Measurements from ENCODE around the gene RFC2. TPM values are rescaled to one million over a fixed set of nuclear protein-coding genes. Genes with fewer than 3 reads are reported as not detected.
"Not testable (repeated sequence)": the region's sequence is repeated elsewhere in the genome, so short reads cannot be mapped to it uniquely, and the experiment has no call there.

Gene RFC2
- total RNA-seq, 1 donor, result 11.3 TPM

- Histone ChIP-seq H3K4me1 (ENCODE audit: insufficient read depth, low read length) (peaks cover 63% of the 10 kb centered on the region), H3K9me3 (ENCODE audit: low read depth, low read length) (no peaks in the 10 kb centered on the region), H3K27me3 (ENCODE audit: insufficient read depth, low read length) (no peaks in the 10 kb centered on the region), H3K4me3 (ENCODE audit: low read length) (no peak overlapping the region)
These were observed 32.5 kb downstream of the RFC2 start for GRCh38 chr7:74221713-74222112.

GRCh38 chr7:74220229-74220628 lies 34.0 kb downstream of the RFC2 start:
- Histone ChIP-seq H3K27me3 (ENCODE audit: insufficient read depth, low read length) (no peaks in the 10 kb centered on the region), H3K9me3 (ENCODE audit: low read depth, low read length) (no peaks in the 10 kb centered on the region), H3K4me1 (ENCODE audit: insufficient read depth, low read length) (peaks cover 63% of the 10 kb centered on the region), H3K4me3 (ENCODE audit: low read length) (no peak overlapping the region)

DNA sequence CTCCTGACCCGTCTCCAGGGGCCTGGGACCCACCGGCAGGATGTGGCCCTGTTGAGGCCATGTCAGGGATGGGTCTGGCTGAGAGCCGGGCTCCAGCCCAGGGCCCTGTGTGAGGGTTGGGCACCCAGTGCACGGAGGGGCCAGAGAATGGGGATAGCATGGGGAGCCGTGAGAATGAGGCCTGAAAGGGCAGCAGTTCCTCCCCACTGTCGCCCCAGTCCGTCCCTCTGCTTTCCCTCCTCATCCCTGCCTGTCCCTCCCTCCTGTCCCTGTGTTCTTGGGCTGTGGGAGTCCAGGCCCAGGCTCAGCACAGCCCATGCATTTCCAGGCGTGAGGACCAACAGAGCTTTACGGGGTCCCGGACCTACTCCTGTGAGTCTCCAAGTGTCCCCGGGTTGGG lies 34.8 kb downstream of the RFC2 start:
- Histone ChIP-seq H3K9me3 (ENCODE audit: low read depth, low read length) (no peaks in the 10 kb centered on the region), H3K4me3 (ENCODE audit: low read length) (no peak overlapping the region), H3K4me1 (ENCODE audit: insufficient read depth, low read length) (peaks cover 61% of the 10 kb centered on the region), H3K27me3 (ENCODE audit: insufficient read depth, low read length) (no peaks in the 10 kb centered on the region)

DNA sequence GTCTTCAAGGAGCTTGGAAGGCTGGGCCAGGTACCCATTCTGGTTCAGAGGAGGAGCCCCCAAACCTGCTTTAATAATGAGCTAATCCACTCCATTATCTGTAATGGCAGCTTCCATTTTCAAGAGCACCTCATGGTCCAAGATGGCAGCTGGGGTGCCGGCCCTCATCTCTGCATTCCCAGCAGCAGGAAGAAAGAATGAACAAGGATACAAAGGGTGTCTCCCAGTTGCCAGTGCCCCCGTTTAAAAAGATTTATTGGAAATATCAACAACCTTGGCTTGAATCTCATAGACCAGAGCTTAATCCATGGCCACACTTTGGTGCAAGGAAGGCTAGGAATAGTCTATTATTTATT lies 35.9 kb downstream of the RFC2 start:
- Histone ChIP-seq H3K4me1 (ENCODE audit: insufficient read depth, low read length) (peaks cover 62% of the 10 kb centered on the region), H3K4me3 (ENCODE audit: low read length) (no peak overlapping the region), H3K9me3 (ENCODE audit: low read depth, low read length) (no peaks in the 10 kb centered on the region), H3K27me3 (ENCODE audit: insufficient read depth, low read length) (no peaks in the 10 kb centered on the region)

GRCh38 chr7:74217455-74218342 lies 36.5 kb downstream of the RFC2 start:
- no peaks in the 10 kb centered on the region for H3K27me3 ChIP-seq (ENCODE audit: insufficient read depth, low read length)
- H3K9me3 ChIP-seq (ENCODE audit: low read depth, low read length), result no peaks in the 10 kb centered on the region
- peaks cover 68% of the 10 kb centered on the region for H3K4me1 ChIP-seq (ENCODE audit: insufficient read depth, low read length)
- H3K4me3 ChIP-seq (ENCODE audit: low read length), result no peak overlapping the region

DNA sequence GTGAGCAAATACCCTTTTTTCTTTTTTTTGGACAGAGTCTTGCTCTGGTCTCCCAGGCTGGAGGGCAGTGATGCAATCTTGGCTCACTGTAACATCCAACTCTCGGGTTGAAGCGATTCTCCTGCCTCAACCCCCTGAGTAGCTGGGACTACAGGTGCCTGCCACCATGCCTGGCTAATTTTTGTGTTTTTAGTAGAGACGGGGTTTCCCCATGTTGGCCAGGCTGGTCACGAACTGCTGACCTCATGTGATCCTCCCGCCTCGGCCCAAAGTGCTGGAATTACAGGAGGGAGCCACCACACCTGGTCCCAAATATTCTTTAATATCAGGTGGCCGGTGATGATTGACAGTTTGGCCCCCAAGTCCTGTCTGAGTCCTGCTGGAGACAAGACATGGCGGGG lies 37.8 kb downstream of the RFC2 start:
- no peaks in the 10 kb centered on the region for H3K9me3 ChIP-seq (ENCODE audit: low read depth, low read length)
- H3K27me3 ChIP-seq (ENCODE audit: insufficient read depth, low read length), result no peaks in the 10 kb centered on the region
- H3K4me1 ChIP-seq (ENCODE audit: insufficient read depth, low read length), result peaks cover 79% of the 10 kb centered on the region
- no peak overlapping the region for H3K4me3 ChIP-seq (ENCODE audit: low read length)

GRCh38 chr7:74215921-74216320 lies 38.3 kb downstream of the RFC2 start:
- Histone ChIP-seq H3K9me3 (ENCODE audit: low read depth, low read length) (no peaks in the 10 kb centered on the region), H3K4me1 (ENCODE audit: insufficient read depth, low read length) (peaks cover 79% of the 10 kb centered on the region), H3K4me3 (ENCODE audit: low read length) (no peak overlapping the region), H3K27me3 (ENCODE audit: insufficient read depth, low read length) (no peaks in the 10 kb centered on the region)

- Histone ChIP-seq H3K27me3 (ENCODE audit: insufficient read depth, low read length) (no peaks in the 10 kb centered on the region), H3K4me3 (ENCODE audit: low read length) (no peak overlapping the region), H3K4me1 (ENCODE audit: insufficient read depth, low read length) (peaks cover 79% of the 10 kb centered on the region), H3K9me3 (ENCODE audit: low read depth, low read length) (no peaks in the 10 kb centered on the region)
These were observed 39.2 kb downstream of the RFC2 start for GRCh38 chr7:74214816-74215630.

- no peaks in the 10 kb centered on the region for H3K9me3 ChIP-seq (ENCODE audit: low read depth, low read length)
- no peaks in the 10 kb centered on the region for H3K27me3 ChIP-seq (ENCODE audit: insufficient read depth, low read length)
- no peak overlapping the region for H3K4me3 ChIP-seq (ENCODE audit: low read length)
- H3K4me1 ChIP-seq (ENCODE audit: insufficient read depth, low read length), result peaks cover 69% of the 10 kb centered on the region
These were observed 41.5 kb downstream of the RFC2 start for GRCh38 chr7:74212661-74213060.

DNA sequence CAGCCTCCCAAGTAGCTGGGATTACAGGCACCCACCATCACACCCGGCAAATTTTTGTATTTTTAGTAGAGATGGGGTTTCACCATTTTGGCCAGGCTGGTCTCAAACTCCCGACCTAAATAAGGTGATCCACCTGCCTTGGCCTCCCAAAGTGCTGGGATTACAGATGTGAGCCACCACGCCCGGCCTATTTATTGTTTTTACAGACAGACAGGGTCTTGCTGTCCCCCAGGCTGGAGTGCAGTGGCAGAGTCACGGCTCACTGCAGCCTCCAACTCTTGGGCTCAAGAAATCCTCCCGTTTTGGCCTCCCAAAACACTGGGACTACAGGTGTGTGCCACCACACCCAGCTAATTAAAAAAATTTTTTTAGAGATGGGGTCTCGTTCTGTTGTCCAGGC lies 46.0 kb downstream of the RFC2 start:
- H3K27me3 ChIP-seq (ENCODE audit: insufficient read depth, low read length); H3K9me3 ChIP-seq (ENCODE audit: low read depth, low read length); H3K4me3 ChIP-seq (ENCODE audit: low read length): not testable (repeated sequence)
- peaks cover 58% of the 10 kb centered on the region for H3K4me1 ChIP-seq (ENCODE audit: insufficient read depth, low read length)

DNA sequence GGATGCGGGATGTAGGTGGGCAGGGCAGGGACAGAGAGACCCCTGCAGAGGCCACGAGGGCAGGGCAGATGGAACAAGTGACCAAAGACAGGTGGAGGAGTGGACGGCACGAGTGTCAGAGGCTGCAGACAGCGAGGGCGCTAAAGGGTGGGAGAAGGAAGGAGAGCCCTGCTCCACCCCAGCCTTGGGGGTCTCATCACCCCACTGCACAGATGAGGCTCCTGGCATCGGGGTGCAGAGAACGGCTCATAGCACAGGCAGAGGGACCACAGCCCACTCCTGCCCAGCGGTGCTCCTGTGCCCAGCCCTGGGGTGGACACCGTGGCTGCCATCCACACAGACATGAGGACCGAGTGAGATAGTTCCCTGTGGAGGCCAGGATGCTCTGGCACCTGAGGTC lies 46.6 kb downstream of the RFC2 start:
- Histone ChIP-seq H3K4me3 (ENCODE audit: low read length) (no peak overlapping the region), H3K27me3 (ENCODE audit: insufficient read depth, low read length) (no peaks in the 10 kb centered on the region), H3K9me3 (ENCODE audit: low read depth, low read length) (no peaks in the 10 kb centered on the region), H3K4me1 (ENCODE audit: insufficient read depth, low read length) (peaks cover 58% of the 10 kb centered on the region)

DNA sequence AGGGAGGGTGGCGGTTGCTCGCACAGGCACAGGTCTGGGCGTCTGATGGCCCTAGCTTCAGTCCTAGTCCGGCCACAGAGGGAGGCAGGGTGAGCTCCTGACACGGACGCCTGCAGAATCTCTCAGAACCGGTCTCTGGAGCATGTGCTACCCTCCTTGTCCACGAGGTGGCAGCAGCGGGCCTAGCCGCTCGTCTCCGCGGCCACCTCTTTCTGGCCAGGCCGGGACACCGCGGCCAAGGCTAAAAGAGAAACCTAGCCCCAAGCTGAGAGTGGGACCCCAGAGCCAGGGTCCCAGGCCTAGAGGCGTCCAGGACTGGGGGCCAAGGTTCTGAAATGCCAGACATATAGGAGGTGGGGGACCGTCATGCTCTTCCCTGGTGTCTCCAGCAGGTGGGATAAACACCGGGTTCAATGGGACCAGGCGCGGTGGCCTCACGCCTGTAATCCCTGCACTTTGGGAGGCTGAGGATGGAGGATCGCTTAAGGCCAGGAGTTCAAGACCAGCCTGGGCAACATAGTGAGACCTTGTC lies 47.5 kb downstream of the RFC2 start:
- peaks cover 49% of the 10 kb centered on the region for H3K4me1 ChIP-seq (ENCODE audit: insufficient read depth, low read length)
- H3K4me3 ChIP-seq (ENCODE audit: low read length), result no peak overlapping the region

GRCh38 chr7:74206052-74206451 lies 48.1 kb downstream of the RFC2 start:
- not testable (repeated sequence) for H3K4me3 ChIP-seq (ENCODE audit: low read length); H3K27me3 ChIP-seq (ENCODE audit: insufficient read depth, low read length); H3K9me3 ChIP-seq (ENCODE audit: low read depth, low read length)
- peaks cover 49% of the 10 kb centered on the region for H3K4me1 ChIP-seq (ENCODE audit: insufficient read depth, low read length)

More for the DNA sequence above, 47.5 kb downstream of the RFC2 start:
- Histone ChIP-seq H3K27me3 (ENCODE audit: insufficient read depth, low read length) (no peaks in the 10 kb centered on the region), H3K9me3 (ENCODE audit: low read depth, low read length) (no peaks in the 10 kb centered on the region)

DNA sequence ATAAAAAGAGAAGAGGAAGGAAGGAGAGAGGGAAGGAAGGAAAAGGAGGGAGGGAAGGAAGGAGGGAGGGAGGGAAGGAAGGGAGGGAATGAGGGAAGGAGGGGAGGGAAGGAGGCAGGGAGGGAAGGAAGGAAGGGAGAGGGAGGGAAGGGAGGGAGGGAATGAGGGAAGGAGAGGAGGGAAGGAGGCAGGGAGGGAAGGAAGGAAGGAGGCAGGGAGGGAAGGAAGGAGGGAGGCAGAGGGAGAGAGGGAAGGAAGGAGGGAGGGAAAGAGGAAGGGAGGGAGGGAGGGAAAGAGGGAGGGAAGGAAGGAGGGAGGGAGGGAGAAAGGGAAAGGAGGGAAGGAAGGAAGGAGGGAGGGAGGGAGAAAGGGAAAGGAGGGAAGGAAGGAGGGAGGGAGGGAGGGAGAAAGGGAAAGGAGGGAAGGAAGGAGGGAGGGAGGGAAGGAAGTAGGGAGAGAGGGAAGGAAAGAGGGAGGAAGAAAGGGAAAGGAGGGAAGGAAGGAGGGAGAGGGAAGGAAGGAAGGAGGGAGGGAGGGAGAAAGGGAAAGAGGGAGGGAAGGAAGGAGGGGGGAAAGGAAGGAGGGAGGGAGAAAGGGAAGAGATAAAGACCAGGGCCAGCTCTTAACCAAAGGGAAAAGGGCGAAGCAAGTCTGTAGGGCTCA lies 50.1 kb downstream of the RFC2 start:
- Histone ChIP-seq H3K27me3 (ENCODE audit: insufficient read depth, low read length) (no peaks in the 10 kb centered on the region), H3K9me3 (ENCODE audit: low read depth, low read length) (no peaks in the 10 kb centered on the region), H3K4me1 (ENCODE audit: insufficient read depth, low read length) (peaks cover 39% of the 10 kb centered on the region), H3K4me3 (ENCODE audit: low read length) (no peak overlapping the region)

Measured in mononuclear cell (primary cell).